Smooth muscle cell (in vitro differentiated cells): ENCODE data around the gene SLC26A11. TPM values are rescaled to one million over a fixed set of nuclear protein-coding genes. Genes with fewer than 3 reads are reported as not detected.

Experiments
- DNase-seq: peaks from one replicate; lab custom pipeline; 2025; ENCODE audit not compliant: unreplicated experiment; lab: John Stamatoyannopoulos, UW
- H2AFZ ChIP-seq: fragments of 200-600 bp; sonication (generic); 2 replicates; pipeline ENCODE4 v1.6.0; 2016; ENCODE audit warnings: antibody characterized with exemption, low read depth, mild to moderate bottlenecking
- H3F3A ChIP-seq: fragments of 200-600 bp; sonication (generic); 2 replicates; pipeline ENCODE4 v1.6.0; 2017; ENCODE audit warnings: antibody characterized with exemption, low read depth
- H3K27ac ChIP-seq: fragments of 200-600 bp; sonication (generic); 2 replicates; pipeline ENCODE4 v1.5.1; 2016; ENCODE audit warnings: low read depth, mild to moderate bottlenecking
- H3K27me3 ChIP-seq: fragments of 200-600 bp; sonication (generic); 2 replicates; pipeline ENCODE4 v1.6.1; 2016; ENCODE audit warnings: low read depth, mild to moderate bottlenecking
- H3K36me3 ChIP-seq: fragments of 200-600 bp; sonication (generic); 2 replicates; pipeline ENCODE4 v1.5.1; 2016; ENCODE audit warnings: low read depth
- H3K4me1 ChIP-seq: fragments of 200-600 bp; sonication (generic); 2 replicates; pipeline ENCODE4 v1.5.1; 2016; ENCODE audit warnings: low read depth
- H3K4me2 ChIP-seq: fragments of 200-600 bp; sonication (generic); 2 replicates; pipeline ENCODE4 v1.6.0; 2016; ENCODE audit warnings: mild to moderate bottlenecking
- H3K4me3 ChIP-seq: fragments of 200-600 bp; sonication (generic); 2 replicates; pipeline ENCODE4 v1.5.1; 2016; ENCODE audit warnings: mild to moderate bottlenecking
- H3K79me2 ChIP-seq: fragments of 200-600 bp; sonication (generic); 2 replicates; pipeline ENCODE4 v1.6.0; 2016; ENCODE audit warnings: low read depth, mild to moderate bottlenecking
- H3K9ac ChIP-seq: fragments of 200-600 bp; sonication (generic); 2 replicates; pipeline ENCODE4 v1.6.0; 2016; ENCODE audit warnings: low read depth
- H3K9me3 ChIP-seq: fragments of 200-600 bp; sonication (generic); replicated peaks from 2 replicates; pipeline ENCODE4 v1.5.1; 2016; ENCODE audit warnings: low read depth
- H4K20me1 ChIP-seq: fragments of 200-600 bp; sonication (generic); 2 replicates; pipeline ENCODE4 v1.6.0; 2016; ENCODE audit warnings: low read depth
- WGBS: methylation state at CpG from one replicate; pipeline ENCODE4 v1.1.7; 2016; ENCODE audit warnings: low lambda C conversion rate; 5-methylcytosine and 5-hydroxymethylcytosine counted together
- polyA plus RNA-seq: library from polyadenylated mRNA; unstranded; fragments of >200 nt; fragmentation: Nextera tagmentation; extraction: Ambion mirVana; gene quantifications from 2 replicates; pipeline ENCODE4 v1.2.1, GENCODE V29; 2016
- total RNA-seq: library from RNA; depleted of rRNA; stranded (reverse); fragments of >200 nt; gene quantifications from 2 replicates; pipeline ENCODE4 v1.2.3, GENCODE V29; 2014
- TF ChIP-seq, protein P1 (sequence below): fragments of 200-600 bp; sonication (generic); IDR thresholded peaks from 2 replicates; pipeline ENCODE4 v1.5.1; 2017; ENCODE audit warnings: borderline replicate concordance, mild to moderate bottlenecking, antibody characterized with exemption; ENCODE audit not compliant: insufficient read depth, poor library complexity, severe bottlenecking

SLC26A11 gene
- total and polyA plus RNA-seq, 2 experiments from 2014 or later, result 8.2 to 12.2 TPM

DNA sequence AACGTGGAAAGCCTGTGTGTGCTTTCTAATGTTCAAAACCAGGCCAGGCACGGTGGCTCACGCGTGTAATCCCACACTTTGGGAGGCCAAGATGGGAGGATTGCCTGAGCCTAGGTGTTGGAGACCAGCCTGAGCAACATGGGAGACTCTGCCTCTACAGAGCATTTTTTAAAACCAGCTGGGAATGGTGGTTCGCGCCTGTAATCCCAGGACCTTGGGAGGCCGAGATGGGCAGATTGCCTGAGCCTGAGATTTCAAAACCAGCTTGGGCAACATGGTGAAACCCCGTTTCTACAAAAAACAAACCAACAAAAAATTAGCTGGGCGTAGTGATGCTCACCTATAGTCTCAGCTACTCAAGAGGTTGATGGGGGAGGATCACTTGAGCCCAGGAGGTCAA, 66.8 kb downstream of the SLC26A11 start:
- H3K9me3 ChIP-seq, result no peaks in the 10 kb centered on the region
- peaks cover 6% of the 10 kb centered on the region for H3K36me3 ChIP-seq
- no peak overlapping the region for H3K27ac ChIP-seq
- H3F3A ChIP-seq, result no peaks in the 10 kb centered on the region
- H3K4me2 ChIP-seq, result no peak overlapping the region
- H3K4me3 ChIP-seq, result no peak overlapping the region
- DNase-seq, result no peak
- TF ChIP-seq, protein P1, sequence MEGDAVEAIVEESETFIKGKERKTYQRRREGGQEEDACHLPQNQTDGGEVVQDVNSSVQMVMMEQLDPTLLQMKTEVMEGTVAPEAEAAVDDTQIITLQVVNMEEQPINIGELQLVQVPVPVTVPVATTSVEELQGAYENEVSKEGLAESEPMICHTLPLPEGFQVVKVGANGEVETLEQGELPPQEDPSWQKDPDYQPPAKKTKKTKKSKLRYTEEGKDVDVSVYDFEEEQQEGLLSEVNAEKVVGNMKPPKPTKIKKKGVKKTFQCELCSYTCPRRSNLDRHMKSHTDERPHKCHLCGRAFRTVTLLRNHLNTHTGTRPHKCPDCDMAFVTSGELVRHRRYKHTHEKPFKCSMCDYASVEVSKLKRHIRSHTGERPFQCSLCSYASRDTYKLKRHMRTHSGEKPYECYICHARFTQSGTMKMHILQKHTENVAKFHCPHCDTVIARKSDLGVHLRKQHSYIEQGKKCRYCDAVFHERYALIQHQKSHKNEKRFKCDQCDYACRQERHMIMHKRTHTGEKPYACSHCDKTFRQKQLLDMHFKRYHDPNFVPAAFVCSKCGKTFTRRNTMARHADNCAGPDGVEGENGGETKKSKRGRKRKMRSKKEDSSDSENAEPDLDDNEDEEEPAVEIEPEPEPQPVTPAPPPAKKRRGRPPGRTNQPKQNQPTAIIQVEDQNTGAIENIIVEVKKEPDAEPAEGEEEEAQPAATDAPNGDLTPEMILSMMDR, result no peak
- 98% methylated on average over 9 of the region's 9 CpGs for WGBS
- H3K4me1 ChIP-seq, result no peaks in the 10 kb centered on the region
- H3K79me2 ChIP-seq, result no peaks in the 10 kb centered on the region
- H3K27me3 ChIP-seq, result no peaks in the 10 kb centered on the region
- no peak overlapping the region for H2AFZ ChIP-seq
- H4K20me1 ChIP-seq, result peaks cover 32% of the 10 kb centered on the region
- no peak overlapping the region for H3K9ac ChIP-seq

DNA sequence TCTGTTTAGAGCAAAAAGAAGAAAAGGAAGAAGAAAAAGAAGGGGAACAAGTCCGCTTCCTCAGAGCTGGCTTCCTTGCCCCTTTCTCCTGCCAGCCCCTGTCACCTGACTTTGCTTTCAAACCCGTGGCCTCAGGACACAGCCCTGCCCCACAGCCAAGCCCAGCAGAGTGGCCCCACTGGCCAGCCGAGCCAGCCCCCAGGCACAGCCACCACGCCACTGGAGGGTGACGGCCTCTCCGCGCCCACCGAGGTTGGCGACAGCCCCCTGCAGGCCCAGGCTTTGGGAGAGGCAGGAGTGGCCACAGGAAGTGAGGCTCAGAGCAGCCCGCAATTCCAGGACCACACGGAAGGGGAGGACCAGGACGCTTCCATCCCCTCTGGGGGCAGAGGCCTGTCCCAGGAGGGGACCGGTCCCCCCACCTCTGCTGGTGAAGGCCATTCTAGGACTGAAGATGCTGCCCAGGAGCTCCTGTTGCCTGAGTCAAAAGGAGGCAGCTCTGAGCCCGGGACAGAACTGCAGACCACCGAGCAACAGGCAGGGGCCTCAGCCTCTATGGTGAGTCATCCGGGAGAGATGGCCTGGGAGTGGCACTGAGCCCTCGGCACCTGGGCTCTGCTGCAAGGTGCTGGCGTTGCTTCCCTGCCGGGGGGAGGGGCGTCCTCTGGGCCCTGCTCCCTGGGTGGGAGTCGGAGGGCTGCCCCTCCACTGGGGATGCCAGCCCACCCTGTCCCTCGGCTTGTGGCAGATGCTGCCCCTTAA, 67.8 kb downstream of the SLC26A11 start:
- Histone ChIP-seq H4K20me1 (peaks cover 27% of the 10 kb centered on the region), H3K4me3 (no peak overlapping the region), H3K36me3 (peaks cover 6% of the 10 kb centered on the region), H3K27ac (no peak overlapping the region), H3K79me2 (no peaks in the 10 kb centered on the region), H3K9me3 (no peaks in the 10 kb centered on the region), H3K9ac (no peak overlapping the region), H2AFZ (no peak overlapping the region), H3K4me1 (no peaks in the 10 kb centered on the region), H3F3A (no peaks in the 10 kb centered on the region), H3K27me3 (no peaks in the 10 kb centered on the region), H3K4me2 (no peak overlapping the region)
- 87% methylated on average over 22 of the region's 22 CpGs for WGBS
- DNase-seq, result no peak
- TF ChIP-seq, protein P1, result no peak

DNA sequence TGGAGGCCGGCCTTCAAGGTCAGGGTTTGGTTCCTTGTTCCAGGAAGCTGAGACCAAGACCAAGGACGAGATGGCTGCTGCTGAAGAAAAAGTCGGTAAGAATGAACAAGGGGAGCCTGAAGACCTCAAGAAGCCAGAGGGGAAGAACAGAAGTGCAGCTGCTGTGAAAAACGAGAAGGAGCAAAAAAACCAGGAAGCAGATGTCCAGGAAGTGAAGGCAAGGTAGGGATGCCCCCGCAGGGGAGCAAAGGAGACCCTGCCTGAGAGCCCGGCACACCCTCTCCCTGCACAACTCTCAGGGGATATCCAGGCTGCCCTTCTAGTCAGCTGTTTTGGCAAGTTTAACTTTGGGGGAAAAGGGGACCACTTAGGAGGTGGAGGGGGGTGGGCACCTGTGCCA, 69.4 kb downstream of the SLC26A11 start:
- no peak overlapping the region for H3K27ac ChIP-seq
- no peak for DNase-seq
- WGBS, result 96% methylated on average over 6 of the region's 6 CpGs

More for the DNA sequence above, 69.4 kb downstream of the SLC26A11 start:
- TF ChIP-seq, protein P1, result no peak
- Histone ChIP-seq H3K4me3 (no peak overlapping the region), H3K9ac (no peak overlapping the region), H3K9me3 (no peaks in the 10 kb centered on the region), H3F3A (no peaks in the 10 kb centered on the region), H3K79me2 (no peaks in the 10 kb centered on the region), H3K4me1 (no peaks in the 10 kb centered on the region), H2AFZ (no peak overlapping the region), H3K36me3 (peaks cover 6% of the 10 kb centered on the region), H3K4me2 (no peak overlapping the region), H4K20me1 (peaks cover 12% of the 10 kb centered on the region), H3K27me3 (no peaks in the 10 kb centered on the region)
